ENCODE results near the gene LRATD1.

DNA sequence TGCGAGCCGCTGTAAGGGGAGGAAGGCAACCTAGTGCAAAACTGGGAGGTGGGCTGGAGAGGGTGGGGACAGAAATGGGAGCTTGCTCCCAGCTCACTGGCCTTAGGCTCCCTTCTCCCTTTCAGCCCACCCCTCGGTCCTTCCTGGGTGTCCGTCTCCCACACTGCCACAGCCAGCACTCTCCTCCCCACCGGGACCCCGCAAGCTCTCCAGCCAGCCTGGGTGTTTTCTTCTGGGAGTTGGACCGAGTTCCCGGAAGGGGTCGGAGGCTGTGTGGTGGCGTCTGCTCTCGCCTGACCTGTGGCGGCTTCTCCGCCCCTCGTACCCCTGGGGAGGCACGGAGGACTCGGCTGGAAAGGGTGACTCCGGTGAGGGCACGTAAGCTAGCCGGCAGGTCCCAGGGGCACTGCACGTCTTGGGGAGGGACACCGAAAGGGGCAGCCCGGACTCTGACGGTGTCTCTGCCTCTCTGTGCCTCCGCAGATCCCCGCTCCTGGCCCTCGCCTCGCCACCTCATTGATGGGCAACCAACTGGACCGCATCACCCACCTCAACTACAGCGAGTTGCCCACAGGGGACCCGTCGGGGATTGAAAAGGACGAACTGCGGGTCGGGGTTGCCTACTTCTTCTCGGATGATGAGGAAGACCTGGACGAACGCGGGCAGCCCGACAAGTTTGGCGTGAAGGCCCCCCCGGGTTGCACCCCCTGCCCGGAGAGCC is 1.1 kb downstream of the LRATD1 start:
- TF ChIP-seq, protein P1, sequence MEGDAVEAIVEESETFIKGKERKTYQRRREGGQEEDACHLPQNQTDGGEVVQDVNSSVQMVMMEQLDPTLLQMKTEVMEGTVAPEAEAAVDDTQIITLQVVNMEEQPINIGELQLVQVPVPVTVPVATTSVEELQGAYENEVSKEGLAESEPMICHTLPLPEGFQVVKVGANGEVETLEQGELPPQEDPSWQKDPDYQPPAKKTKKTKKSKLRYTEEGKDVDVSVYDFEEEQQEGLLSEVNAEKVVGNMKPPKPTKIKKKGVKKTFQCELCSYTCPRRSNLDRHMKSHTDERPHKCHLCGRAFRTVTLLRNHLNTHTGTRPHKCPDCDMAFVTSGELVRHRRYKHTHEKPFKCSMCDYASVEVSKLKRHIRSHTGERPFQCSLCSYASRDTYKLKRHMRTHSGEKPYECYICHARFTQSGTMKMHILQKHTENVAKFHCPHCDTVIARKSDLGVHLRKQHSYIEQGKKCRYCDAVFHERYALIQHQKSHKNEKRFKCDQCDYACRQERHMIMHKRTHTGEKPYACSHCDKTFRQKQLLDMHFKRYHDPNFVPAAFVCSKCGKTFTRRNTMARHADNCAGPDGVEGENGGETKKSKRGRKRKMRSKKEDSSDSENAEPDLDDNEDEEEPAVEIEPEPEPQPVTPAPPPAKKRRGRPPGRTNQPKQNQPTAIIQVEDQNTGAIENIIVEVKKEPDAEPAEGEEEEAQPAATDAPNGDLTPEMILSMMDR (IDR thresholded peaks at IDR 0.05) = no peak
- no peak for TF ChIP-seq POLR2A (IDR thresholded peaks at IDR 0.05)

Data from esophagus squamous epithelium (tissue), 4 donors.